GM12878 (cell line): Measurements from ENCODE around the gene MPP1. TPM values are rescaled to one million over a fixed set of nuclear protein-coding genes. Genes with fewer than 3 reads are reported as not detected.

Experiments used
- ATAC-seq: fragments of 200-7000 bp; cut with Tn5 transposase; 3 replicates; pipeline ENCODE4 v1.9.1; 2020; ENCODE audit warnings: mild to moderate bottlenecking, moderate library complexity
- BruUV-seq: library from RNA; stranded (reverse); fragments of 400-500 nt; replicated peaks from 2 replicates; lab custom pipeline; 2021; lab: Mats Ljungman, UMichigan
- CTCF ChIA-PET: fragments of 300-600 bp; sonication (Branson Sonifier 250); formaldehyde crosslinking; extraction: SDS; loops from one replicate; lab custom pipeline; 2021; ENCODE audit warnings: inconsistent platforms; lab: Yijun Ruan, JAX
- POLR2A ChIA-PET: fragments of 350-600 bp; formaldehyde crosslinking; extraction: SDS; loops from one replicate; lab custom pipeline; 2021; ENCODE audit warnings: inconsistent platforms; lab: Charles Lee
- RAD21 ChIA-PET: fragments of 300-600 bp; sonication (Branson Sonifier 250); formaldehyde crosslinking; loops from one replicate; lab custom pipeline; 2023; ENCODE audit warnings: antibody characterized with exemption; ENCODE audit not compliant: unreplicated experiment; lab: Charles Lee
- SMC1A ChIA-PET: fragments of 300-600 bp; sonication (Branson Sonifier 250); formaldehyde crosslinking; loops from one replicate; lab custom pipeline; 2023; ENCODE audit not compliant: unreplicated experiment, uncharacterized antibody; lab: Charles Lee
- DNase-seq: peaks from one replicate; pipeline ENCODE4 v3.0.0-alpha.2; 2011; ENCODE audit warnings: low read depth, low spot score
- FAIRE-seq: peaks from 3 replicates; lab custom pipeline; 2011; peaks lifted over from hg19 to GRCh38; lab: Jason Lieb, UNC
- H2AFZ ChIP-seq: 2 replicates; pipeline ENCODE4 v1.6.0; 2011; ENCODE audit warnings: low read depth, low read length, control low read depth; ENCODE audit not compliant: control insufficient read depth
- H3K27ac ChIP-seq: 2 replicates; pipeline ENCODE4 v1.5.1; 2011; ENCODE audit warnings: control low read depth; ENCODE audit not compliant: control insufficient read depth, insufficient read depth
- H3K27me3 ChIP-seq, 2 experiments: replicated peaks in 1 of 2; 2 replicates each; pipeline versions ENCODE4 v1.6.0 to v1.6.1; 2011; ENCODE audit warnings: low read length in 1 of 2; ENCODE audit not compliant: control insufficient read depth in 2 of 2, insufficient read depth in 2 of 2
- H3K36me3 ChIP-seq, 2 experiments: 2 replicates each; pipeline ENCODE4 v1.5.1; 2011; ENCODE audit warnings: low read length in 1 of 2; ENCODE audit not compliant: control insufficient read depth in 2 of 2, insufficient read depth in 2 of 2
- H3K4me1 ChIP-seq: 2 replicates; pipeline ENCODE4 v1.6.1; 2011; ENCODE audit warnings: mild to moderate bottlenecking, low read length, moderate library complexity, mixed read lengths; ENCODE audit not compliant: control insufficient read depth, insufficient read depth
- H3K4me2 ChIP-seq: 2 replicates; pipeline ENCODE4 v1.6.0; 2011; ENCODE audit warnings: control low read depth; ENCODE audit not compliant: control insufficient read depth, insufficient read depth
- H3K4me3 ChIP-seq: fragments of 200-600 bp; sonication (generic); 2 replicates; pipeline ENCODE4 v1.5.1; 2016
- H3K79me2 ChIP-seq: 2 replicates; pipeline ENCODE4 v1.6.0; 2011; ENCODE audit warnings: low read length; ENCODE audit not compliant: control insufficient read depth, insufficient read depth
- H3K9ac ChIP-seq: 2 replicates; pipeline ENCODE4 v1.8.0; 2011; ENCODE audit warnings: low read length, control low read depth, mixed read lengths; ENCODE audit not compliant: control insufficient read depth, insufficient read depth
- H3K9me3 ChIP-seq: replicated peaks from 3 replicates; pipeline ENCODE4 v1.5.1; 2011; ENCODE audit warnings: mild to moderate bottlenecking, low read length; ENCODE audit not compliant: control insufficient read depth, insufficient read depth
- H4K20me1 ChIP-seq: 2 replicates; pipeline ENCODE4 v1.6.0; 2011; ENCODE audit not compliant: control insufficient read depth, insufficient read depth
- ATF3 ChIP-seq: IDR thresholded peaks from 2 replicates; pipeline ENCODE4 v1.6.1; 2011; ENCODE audit warnings: low read depth, mild to moderate bottlenecking, low read length, moderate library complexity, borderline replicate concordance; ENCODE audit errors: extremely low read depth
- E2F4 ChIP-seq: IDR thresholded peaks from 2 replicates; pipeline ENCODE4 v1.6.1; 2012; ENCODE audit warnings: low read depth, low read length, improper control_type of control experiment
- IKZF1 ChIP-seq: fragments of 450-650 bp; conservative IDR thresholded peaks from 2 replicates; pipeline ENCODE4 v1.6.1; 2017; ENCODE audit warnings: antibody characterized with exemption, mild to moderate bottlenecking
- SIN3A ChIP-seq: IDR thresholded peaks from 2 replicates; pipeline ENCODE4 v1.6.1; 2012; ENCODE audit warnings: low read depth, low read length, improper control_type of control experiment
- TAF1 ChIP-seq: IDR thresholded peaks from 2 replicates; pipeline ENCODE4 v1.6.1; 2011; ENCODE audit warnings: mild to moderate bottlenecking, low read depth, low read length, borderline replicate concordance
- ZNF274 ChIP-seq: IDR thresholded peaks from one replicate; pipeline ENCODE4 v1.8.0; 2011; ENCODE audit not compliant: insufficient read length, insufficient read depth
- ZNF592 ChIP-seq: fragments of 450-650 bp; IDR thresholded peaks from 2 replicates; pipeline ENCODE4 v1.6.1; 2017; ENCODE audit warnings: mild to moderate bottlenecking, moderate library complexity
- WGBS: methylation state at CpG from one replicate; pipeline ENCODE4 v1.1.6; 2016; ENCODE audit warnings: low lambda C conversion rate; ENCODE audit not compliant: insufficient replicate concordance, insufficient coverage; ENCODE audit errors: missing lambda C conversion rate; 5-methylcytosine and 5-hydroxymethylcytosine counted together
- in situ Hi-C: fragments of 300-500 bp; cut with MboI; formaldehyde crosslinking; loops from 9 replicates; pipeline ENCODE4 v1.14.3; 2018; ENCODE audit warnings: mixed read lengths
- intact Hi-C: fragments of 100-400 bp; cut with micrococcal nuclease; formaldehyde crosslinking; loops from one replicate; pipeline ENCODE4 v1.14.2; 2022; ENCODE audit not compliant: unreplicated experiment
- polyA plus RNA-seq, 11 experiments: library from polyadenylated mRNA; depleted of rRNA in 4 of 11; unstranded in 6 of 11; stranded (reverse) in 5 of 11; fragments of >200 nt; fragmentation: Nextera tagmentation in 4 of 11; fragmentation: Illumina TruSeq in 1 of 11; extraction: Ambion mirVana in 4 of 11; extraction: Trizol in 1 of 11; gene quantifications; 1 replicate in 1 of 11; 2 replicates in 10 of 11; pipeline versions ENCODE4 v1.2.1 to v1.2.3, GENCODE V29; 2011 to 2016; ENCODE audit warnings: inconsistent platforms in 2 of 11, missing spikeins in 2 of 11, low read depth in 1 of 11
- total RNA-seq, 4 experiments: library from RNA; depleted of rRNA in 3 of 4; stranded (reverse); fragments of >200 nt in 3 of 4; fragmentation: Illumina TruSeq in 1 of 4; extraction: Trizol in 1 of 4; gene quantifications; 2 replicates each; pipeline versions ENCODE4 v1.2.1 to v1.2.3, GENCODE V29; 2013 to 2021

MPP1 gene
- total and polyA plus RNA-seq, 10 of the 15 experiments (the other 5 are each of a cell fraction or from before 2014, with no cell fraction given): 1.9 to 20.1 (median 14.8) TPM

GRCh38 chrX:154813801-154814200 is 8.5 kb upstream of the MPP1 start:
- no peak for ATAC-seq
- H3K79me2 ChIP-seq: no peaks in the 10 kb centered on the region
- H3K4me1 ChIP-seq: no peaks in the 10 kb centered on the region
- POLR2A ChIA-PET: no interaction called here
- H3K36me3 ChIP-seq: no peaks in the 10 kb centered on the region
- BruUV-seq: no TSS peak
- CTCF ChIA-PET: no interaction called here
- no peak overlapping the region for H2AFZ ChIP-seq
- no peaks in the 10 kb centered on the region for H3K27me3 ChIP-seq
- in situ Hi-C loops: no loop called here
- intact Hi-C loops: no loop called here
- TF ChIP-seq ZNF592 (no peak), E2F4 (no peak), TAF1 (no peak), SIN3A (no peak), IKZF1 (no peak), ATF3 (no peak), ZNF274 (no peak)
- RAD21 ChIA-PET: no interaction called here
- 0% methylated on average over 1 of the region's 1 CpG for WGBS
- H3K4me2 ChIP-seq: no peak overlapping the region
- no peak for DNase-seq
- H3K9me3 ChIP-seq: no peaks in the 10 kb centered on the region
- no peak overlapping the region for H3K4me3 ChIP-seq
- SMC1A ChIA-PET: interaction anchor here (2.5 to 2.6 kb wide), 2 partner anchors 8 to 14 kb away, joined by 9 to 12 read pairs; no protein-coding TSS in a partner anchor
- H3K9ac ChIP-seq: no peak overlapping the region
- H3K27ac ChIP-seq: no peak overlapping the region
- no peak for FAIRE-seq
- H4K20me1 ChIP-seq: no peaks in the 10 kb centered on the region
